H1 (cell line): Measurements from ENCODE around the gene SLC30A3. TPM values are rescaled to one million over a fixed set of nuclear protein-coding genes. Genes with fewer than 3 reads are reported as not detected.

Experiments used
- CTCF ChIA-PET: fragments of 300-600 bp; sonication (Branson Sonifier 250); formaldehyde crosslinking; loops from one replicate; lab custom pipeline; 2021; ENCODE audit not compliant: partially characterized antibody; lab: Charles Lee
- POLR2A ChIA-PET: fragments of 300-600 bp; sonication (Branson Sonifier 250); formaldehyde crosslinking; loops from one replicate; lab custom pipeline; 2021; ENCODE audit warnings: inconsistent platforms; ENCODE audit not compliant: partially characterized antibody; lab: Charles Lee
- DNase-seq, 2 experiments: peaks; one replicate each; pipeline versions ENCODE4 v3.0.0 to v3.0.0-alpha.2; 2010 to 2022; ENCODE audit warnings: low spot score in 2 of 2, low read depth in 1 of 2, mixed read lengths in 1 of 2
- FAIRE-seq: peaks from 2 replicates; lab custom pipeline; 2011; peaks lifted over from hg19 to GRCh38; lab: Jason Lieb, UNC
- H2AFZ ChIP-seq: 2 replicates; pipeline ENCODE4 v1.8.1; 2012; ENCODE audit warnings: low read length, inconsistent platforms
- H2AK5ac ChIP-seq: 2 replicates; pipeline ENCODE4 v1.6.1; 2013; ENCODE audit warnings: low read depth, low read length
- H2BK120ac ChIP-seq: replicated peaks from 2 replicates; pipeline ENCODE3; 2013; ENCODE audit warnings: low read depth, low read length, inconsistent platforms
- H2BK12ac ChIP-seq: 2 replicates; pipeline ENCODE4 v1.6.1; 2013; ENCODE audit warnings: low read depth, low read length
- H2BK15ac ChIP-seq: 2 replicates; pipeline ENCODE4 v1.6.1; 2013; ENCODE audit warnings: low read length
- H2BK20ac ChIP-seq: 2 replicates; pipeline ENCODE4 v1.6.1; 2013; ENCODE audit warnings: low read length
- H2BK5ac ChIP-seq: 2 replicates; pipeline ENCODE4 v1.6.1; 2013; ENCODE audit warnings: low read depth, low read length
- H3K14ac ChIP-seq: 2 replicates; pipeline ENCODE4 v1.6.1; 2013; ENCODE audit warnings: inconsistent platforms; ENCODE audit not compliant: insufficient read length
- H3K18ac ChIP-seq: 2 replicates; pipeline ENCODE4 v1.6.1; 2013; ENCODE audit warnings: low read length; ENCODE audit errors: extremely low read depth
- H3K23ac ChIP-seq: 2 replicates; pipeline ENCODE4 v1.6.1; 2013; ENCODE audit warnings: inconsistent platforms; ENCODE audit not compliant: insufficient read length
- H3K23me2 ChIP-seq: 2 replicates; pipeline ENCODE4 v1.6.1; 2013; ENCODE audit warnings: low read depth, low read length
- H3K27ac ChIP-seq: 2 replicates; pipeline ENCODE4 v1.6.1; 2011; ENCODE audit warnings: low read depth, low read length, inconsistent platforms
- H3K27me3 ChIP-seq, 4 experiments: replicated peaks in 1 of 4; 1 replicate in 1 of 4; 2 replicates in 3 of 4; pipeline versions ENCODE4 v1.6.1 to v1.8.1; 2011 to 2013; ENCODE audit warnings: low read length in 3 of 4, mild to moderate bottlenecking in 3 of 4, inconsistent platforms in 2 of 4, mixed read lengths in 2 of 4, moderate library complexity in 1 of 4; ENCODE audit not compliant: control insufficient read depth in 3 of 4, insufficient read depth in 3 of 4; ENCODE audit errors: extremely low read depth in 1 of 4
- H3K36me3 ChIP-seq, 4 experiments: 2 replicates each; pipeline versions ENCODE4 v1.6.1 to v1.8.1; 2011 to 2013; ENCODE audit warnings: mild to moderate bottlenecking in 4 of 4, low read length in 3 of 4, moderate library complexity in 2 of 4, control low read depth in 1 of 4, inconsistent platforms in 1 of 4; ENCODE audit not compliant: insufficient read depth in 4 of 4, control insufficient read depth in 2 of 4
- H3K4ac ChIP-seq: replicated peaks from 2 replicates; pipeline ENCODE3; 2013; ENCODE audit warnings: low read length, low read depth, mixed read lengths, inconsistent platforms; ENCODE audit not compliant: insufficient read length
- H3K4me1 ChIP-seq, 4 experiments: replicated peaks in 1 of 4; 1 replicate in 1 of 4; 2 replicates in 3 of 4; pipeline versions ENCODE4 v1.6.1 to v1.8.1; 2011 to 2013; ENCODE audit warnings: low read length in 3 of 4, inconsistent platforms in 2 of 4, mixed read lengths in 1 of 4; ENCODE audit not compliant: insufficient read depth in 4 of 4, control insufficient read depth in 3 of 4
- H3K4me2 ChIP-seq, 2 experiments: 2 replicates each; pipeline versions ENCODE4 v1.6.1 to v1.8.1; 2011 to 2013; ENCODE audit warnings: low read depth in 2 of 2, low read length in 2 of 2, control low read depth in 1 of 2, inconsistent platforms in 1 of 2, mild to moderate bottlenecking in 1 of 2; ENCODE audit not compliant: insufficient read depth in 1 of 2
- H3K4me3 ChIP-seq, 4 experiments: fragments of 200-600, 300-600 bp in 1 of 4; sonication (generic), shearing (Covaris generic), sonication (Bioruptor Twin) in 1 of 4; 2 replicates each; pipeline versions ENCODE4 v1.5.1 to v1.8.1; 2011 to 2016; ENCODE audit warnings: low read length in 4 of 4, low read depth in 3 of 4, control low read depth in 2 of 4, inconsistent platforms in 2 of 4, mild to moderate bottlenecking in 2 of 4, mixed read lengths in 1 of 4, moderate library complexity in 1 of 4; ENCODE audit not compliant: insufficient read depth in 2 of 4; ENCODE audit errors: extremely low read depth in 1 of 4
- H3K56ac ChIP-seq: replicated peaks from 2 replicates; pipeline ENCODE3; 2013; ENCODE audit warnings: low read depth, mild to moderate bottlenecking, mixed read lengths, low read length, inconsistent platforms; ENCODE audit not compliant: insufficient read length
- H3K79me1 ChIP-seq: 2 replicates; pipeline ENCODE4 v1.6.1; 2013; ENCODE audit warnings: low read depth, low read length, control low read depth
- H3K79me2 ChIP-seq, 2 experiments: 2 replicates each; pipeline versions ENCODE4 v1.6.1 to v1.8.1; 2012 to 2013; ENCODE audit warnings: low read length in 2 of 2, mild to moderate bottlenecking in 2 of 2, inconsistent platforms in 1 of 2; ENCODE audit not compliant: insufficient read depth in 2 of 2, control insufficient read depth in 1 of 2
- H3K9ac ChIP-seq, 4 experiments: replicated peaks in 1 of 4; 1 replicate in 1 of 4; 2 replicates in 3 of 4; pipeline versions ENCODE4 v1.6.1 to v1.8.1; 2011 to 2013; ENCODE audit warnings: low read depth in 3 of 4, low read length in 3 of 4, control low read depth in 2 of 4, mild to moderate bottlenecking in 2 of 4, moderate library complexity in 2 of 4, inconsistent platforms in 1 of 4; ENCODE audit errors: extremely low read depth in 1 of 4
- H3K9me3 ChIP-seq, 2 experiments: 2 replicates each; pipeline versions ENCODE4 v1.6.1 to v1.8.1; 2012 to 2013; ENCODE audit warnings: mild to moderate bottlenecking in 2 of 2, moderate library complexity in 2 of 2, control low read depth in 1 of 2, inconsistent platforms in 1 of 2, low read depth in 1 of 2, low read length in 1 of 2, mixed read lengths in 1 of 2; ENCODE audit not compliant: insufficient read depth in 2 of 2
- H4K20me1 ChIP-seq, 2 experiments: replicated peaks in 1 of 2; 2 replicates each; pipeline versions ENCODE3 to v1.8.1; 2011 to 2013; ENCODE audit warnings: inconsistent platforms in 2 of 2, low read length in 2 of 2, mild to moderate bottlenecking in 1 of 2; ENCODE audit not compliant: insufficient read depth in 2 of 2, control insufficient read depth in 1 of 2
- H4K5ac ChIP-seq: 2 replicates; pipeline ENCODE4 v1.6.1; 2013; ENCODE audit warnings: low read length, low read depth, mixed read lengths, inconsistent platforms; ENCODE audit not compliant: insufficient read length
- H4K8ac ChIP-seq: 2 replicates; pipeline ENCODE4 v1.8.0; 2013; ENCODE audit warnings: mild to moderate bottlenecking, moderate library complexity, low read length, inconsistent platforms; ENCODE audit not compliant: insufficient read depth; ENCODE audit errors: extremely low read depth
- H4K91ac ChIP-seq: replicated peaks from 2 replicates; pipeline ENCODE3; 2013; ENCODE audit warnings: low read length, mixed read lengths, inconsistent platforms; ENCODE audit not compliant: insufficient read length
- ASH2L ChIP-seq: fragments of 200-600, 300-600 bp; sonication (generic); IDR thresholded peaks from one replicate; pipeline ENCODE4 v1.7.1; 2017; ENCODE audit warnings: low read length
- CBX8 ChIP-seq: fragments of 300-800, 300-1000 bp; sonication (generic); IDR thresholded peaks from 2 replicates; pipeline ENCODE4 v1.7.1; 2016; ENCODE audit warnings: low read depth, low read length, borderline replicate concordance
- CEBPB ChIP-seq: IDR thresholded peaks from 2 replicates; pipeline ENCODE4 v1.6.1; 2012; ENCODE audit warnings: low read depth, low read length
- CHD2 ChIP-seq: IDR thresholded peaks from 2 replicates; pipeline ENCODE4 v1.6.1; 2012; ENCODE audit warnings: low read length, improper control_type of control experiment
- CTBP2 ChIP-seq: IDR thresholded peaks from 2 replicates; pipeline ENCODE4 v1.7.0; 2011; ENCODE audit warnings: borderline replicate concordance, mild to moderate bottlenecking, moderate library complexity, mixed read lengths, low read length; ENCODE audit not compliant: insufficient read depth, insufficient read length
- JUND ChIP-seq: IDR thresholded peaks from 2 replicates; pipeline ENCODE4 v1.6.1; 2011; ENCODE audit warnings: mild to moderate bottlenecking, improper control_type of control experiment, low read length
- MAX ChIP-seq: IDR thresholded peaks from 2 replicates; pipeline ENCODE4 v1.6.1; 2012; ENCODE audit warnings: inconsistent platforms
- NRF1 ChIP-seq: IDR thresholded peaks from 2 replicates; pipeline ENCODE4 v1.6.1; 2011; ENCODE audit warnings: mild to moderate bottlenecking, low read depth, low read length, improper control_type of control experiment
- RNF2 ChIP-seq: fragments of 200-900, 300-1000 bp; sonication (generic); IDR thresholded peaks from 2 replicates; pipeline ENCODE4 v1.7.1; 2016; ENCODE audit warnings: borderline replicate concordance, low read depth, mild to moderate bottlenecking, antibody characterized with exemption, low read length; ENCODE audit not compliant: poor library complexity, severe bottlenecking; ENCODE audit errors: missing control alignments
- SP4 ChIP-seq: IDR thresholded peaks from 2 replicates; pipeline ENCODE4 v1.6.1; 2012; ENCODE audit warnings: low read length, inconsistent platforms
- YY1 ChIP-seq: IDR thresholded peaks from 2 replicates; pipeline ENCODE4 v1.6.1; 2011; ENCODE audit warnings: low read depth, mild to moderate bottlenecking, low read length
- ZNF274 ChIP-seq: IDR thresholded peaks from 2 replicates; pipeline ENCODE4 v1.7.0; 2012; ENCODE audit warnings: low read length, borderline replicate concordance; ENCODE audit errors: extremely low read depth
- WGBS, 2 experiments: shearing (Covaris generic) in 1 of 2; methylation state at CpG; one replicate each; pipeline versions ENCODE4 v1.1.6 to v1.1.7; 2013 to 2015; ENCODE audit warnings: low lambda C conversion rate in 2 of 2, mixed read lengths in 2 of 2, inconsistent platforms in 1 of 2, low coverage in 1 of 2, missing lambda C conversion rate in 1 of 2; ENCODE audit not compliant: insufficient replicate concordance in 2 of 2, insufficient coverage in 1 of 2, insufficient read length in 1 of 2; ENCODE audit errors: extremely low coverage in 1 of 2, missing lambda C conversion rate in 1 of 2; 5-methylcytosine and 5-hydroxymethylcytosine counted together
- polyA plus RNA-seq, 7 experiments: library from polyadenylated mRNA; depleted of rRNA in 3 of 7; stranded (reverse) in 5 of 7; unstranded in 2 of 7; fragments of >200 nt in 5 of 7; fragments of 200-250 nt in 2 of 7; gene quantifications; 1 replicate in 5 of 7; 2 replicates in 1 of 7; 4 replicates in 1 of 7; pipeline versions ENCODE4 v1.2.1 to v1.2.3, GENCODE V29; 2011 to 2013; ENCODE audit warnings: missing spikeins in 2 of 7, mixed read lengths in 2 of 7
- total RNA-seq: library from RNA; stranded (reverse); fragmentation: NEBNext Ultra II Directional; extraction: Animal tissue kit (Norgen Biotek cat#: 25700); gene quantifications from 2 replicates; pipeline ENCODE4 v1.2.1, GENCODE V29; 2021

SLC30A3 gene
- total and polyA plus RNA-seq, 2 of the 8 experiments (the other 6 are each of a cell fraction or from before 2014, with no cell fraction given): 15.2 to 30.7 TPM

GRCh38 chr2:27255660-27256059, 7.2 kb downstream of the SLC30A3 start:
- H3K4ac ChIP-seq: no peak overlapping the region
- H3K23me2 ChIP-seq: no peaks in the 10 kb centered on the region; the same call in 1 of the 2 replicates
- H3K9ac ChIP-seq: no peak overlapping the region
- no peak overlapping the region for H2AFZ ChIP-seq
- no peak overlapping the region for H4K8ac ChIP-seq
- no peak overlapping the region for H2BK5ac ChIP-seq
- H3K4me3 ChIP-seq: no peak overlapping the region
- H2BK20ac ChIP-seq: no peak overlapping the region
- H3K18ac ChIP-seq: no peak overlapping the region
- H3K36me3 ChIP-seq: no peaks in the 10 kb centered on the region
- H2AK5ac ChIP-seq: no peak overlapping the region
- no peak overlapping the region for H3K14ac ChIP-seq
- 50% methylated on average over 1 of the region's 1 CpG; no CpG with 5 or more reads in 1 of the 2 experiments for WGBS, 2 experiments
- no peaks in the 10 kb centered on the region for H3K9me3 ChIP-seq
- FAIRE-seq (no peak), DNase-seq (no peak)
- H4K91ac ChIP-seq: no peak overlapping the region
- no peaks in the 10 kb centered on the region for H3K79me1 ChIP-seq
- H4K5ac ChIP-seq: no peak overlapping the region
- no peak overlapping the region for H3K4me2 ChIP-seq
- peaks cover 0 to 6% of the 10 kb centered on the region in 2 experiments for H4K20me1 ChIP-seq
- H2BK12ac ChIP-seq: no peak overlapping the region
- CTCF ChIA-PET: interaction anchor here (0.7 to 5.6 kb wide), 6 partner anchors 10 to 37 kb away, joined by 3 to 64 read pairs (median 4); partner anchors contain the start of gene TRIM54
- no peak overlapping the region for H3K56ac ChIP-seq
- H3K23ac ChIP-seq: no peak overlapping the region
- peaks cover 0 to 12% (median 7%) of the 10 kb centered on the region in 4 experiments; a peak in 5 of 7 replicates for H3K27me3 ChIP-seq
- POLR2A ChIA-PET: interaction anchor here (1.2 to 32.6 kb wide), 4 partner anchors 8 to 44 kb away, joined by 3 to 835 read pairs (median 28); partner anchors contain the start of genes ATRAID, CAD and SLC5A6
- H3K79me2 ChIP-seq: no peaks in the 10 kb centered on the region
- H2BK120ac ChIP-seq: no peak overlapping the region
- no peak overlapping the region for H2BK15ac ChIP-seq
- peaks cover 0 to 8% (median 4%) of the 10 kb centered on the region in 4 experiments; a peak in 6 of 7 replicates for H3K4me1 ChIP-seq
- H3K27ac ChIP-seq: no peak overlapping the region
- TF ChIP-seq CTBP2 (no peak), NRF1 (no peak), RNF2 (no peak), MAX (no peak), CHD2 (no peak), SP4 (no peak), CBX8 (no peak), CEBPB (no peak), JUND (no peak), ASH2L (no peak), YY1 (no peak), ZNF274 (no peak)
